GM23338 (cell line): Measurements from ENCODE around the gene WDR37.

Experiments used
- CREB1 ChIP-seq: fragments of 250-450 bp; sonication (Bioruptor Pico); IDR thresholded peaks from 2 replicates; pipeline ENCODE4 v1.5.0; 2020; ENCODE audit warnings: low read depth, mild to moderate bottlenecking, moderate library complexity
- CTCF ChIP-seq, 2 experiments: fragments of 200-600 bp in 1 of 2; sonication (generic) in 1 of 2; conservative IDR thresholded peaks; 2 replicates each; pipeline versions ENCODE4 v1.5.1 to v1.6.1; 2016 to 2017; ENCODE audit warnings: antibody characterized with exemption in 2 of 2, low read depth in 2 of 2, mild to moderate bottlenecking in 2 of 2, moderate library complexity in 1 of 2
- EZH2 ChIP-seq: fragments of 200-600 bp; sonication (generic); IDR thresholded peaks from one replicate; pipeline ENCODE4 v1.8.0; 2017; ENCODE audit warnings: antibody characterized with exemption, mild to moderate bottlenecking, low read depth; ENCODE audit not compliant: unreplicated experiment
- EZH2phosphoT487 ChIP-seq: fragments of 200-600 bp; sonication (generic); IDR thresholded peaks from one replicate; pipeline ENCODE4 v1.8.1; 2018; ENCODE audit warnings: antibody characterized with exemption; ENCODE audit not compliant: unreplicated experiment
- JUNB ChIP-seq: IDR thresholded peaks from one replicate; pipeline ENCODE4 v1.6.1; 2016; ENCODE audit warnings: antibody characterized with exemption; ENCODE audit not compliant: unreplicated experiment
- NANOG ChIP-seq: IDR thresholded peaks from 2 replicates; pipeline ENCODE4 v1.6.1; 2016; ENCODE audit warnings: antibody characterized with exemption, borderline replicate concordance
- POLR2AphosphoS5 ChIP-seq: IDR thresholded peaks from 2 replicates; pipeline ENCODE4 v1.6.1; 2016; ENCODE audit warnings: antibody characterized with exemption, low read depth
- REST ChIP-seq: IDR thresholded peaks from one replicate; pipeline ENCODE4 v1.6.1; 2018; ENCODE audit warnings: antibody characterized with exemption; ENCODE audit not compliant: unreplicated experiment
- STAT1 ChIP-seq: IDR thresholded peaks from one replicate; pipeline ENCODE4 v1.6.1; 2016; ENCODE audit warnings: antibody characterized with exemption; ENCODE audit not compliant: unreplicated experiment
- ZNF114 ChIP-seq: fragments of 250-450 bp; sonication (Bioruptor Pico); IDR thresholded peaks from 2 replicates; pipeline ENCODE4 v1.5.0; 2020; ENCODE audit warnings: mild to moderate bottlenecking, moderate library complexity
- ZNF462 ChIP-seq: fragments of 250-450 bp; sonication (Bioruptor Pico); IDR thresholded peaks from 2 replicates; pipeline ENCODE4 v1.5.0; 2020; ENCODE audit warnings: mild to moderate bottlenecking, moderate library complexity

GRCh38 chr10:1109795-1110673 lies 53.8 kb downstream of the WDR37 start:
- TF ChIP-seq CTCF (conservative IDR thresholded peaks at IDR 0.05; ENCODE audit: low read depth in 2 of 2), result peak; percentile 81 to 85
- TF ChIP-seq JUNB, result no peak
- TF ChIP-seq POLR2AphosphoS5, result no peak
- no peak for TF ChIP-seq EZH2
- TF ChIP-seq EZH2phosphoT487, result no peak
- no peak for TF ChIP-seq REST
- TF ChIP-seq ZNF462, result no peak
- no peak for TF ChIP-seq NANOG
- no peak for TF ChIP-seq STAT1
- 0 out of 2 replicates have a peak, but pooled peaks have one; percentile 7 for TF ChIP-seq CREB1
- TF ChIP-seq ZNF114 (CRISPR knock-in tag), result no peak
